GM13977 (cell line): ENCODE data around the gene TFAP2A.

ENCODE experiments used
- DNase-seq: peaks from one replicate; pipeline ENCODE4 v3.0.0; 2012; ENCODE audit warnings: low spot score
- CTCF ChIP-seq: IDR thresholded peaks from 2 replicates; pipeline ENCODE4 v1.5.1; 2012; ENCODE audit warnings: mild to moderate bottlenecking, control low read depth; ENCODE audit not compliant: insufficient read depth; ENCODE audit errors: extremely low read depth, missing control alignments
- in situ Hi-C: fragments of 300-500 bp; cut with MboI; formaldehyde crosslinking; loops from one replicate; pipeline ENCODE4 v1.12.0; 2022; ENCODE audit warnings: low sequenced_read_pairs, low pct_unique_long_range_greater_than_20kb, mixed read lengths, inconsistent platforms; ENCODE audit not compliant: unreplicated experiment

The TFAP2A gene

GRCh38 chr6:10403385-10404106 is 11.3 kb downstream of the TFAP2A start:
- DNase-seq, result no peak
- in situ Hi-C loops, result loop anchor here (25.0 kb wide), 1 partner anchor 866 kb away; no protein-coding TSS in a partner anchor
- no peak for TF ChIP-seq CTCF

GRCh38 chr6:10402648-10403311 is 12.1 kb downstream of the TFAP2A start:
- no peak for TF ChIP-seq CTCF
- DNase-seq, result no peak
- in situ Hi-C loops, result loop anchor here (25.0 kb wide), 1 partner anchor 865 kb away; no protein-coding TSS in a partner anchor

- in situ Hi-C loops, result loop anchor here (25.0 kb wide), 1 partner anchor 864 kb away; no protein-coding TSS in a partner anchor
- DNase-seq, result no peak
These were observed 13.1 kb downstream of the TFAP2A start for GRCh38 chr6:10401632-10402223.

GRCh38 chr6:10401004-10401536 is 13.8 kb downstream of the TFAP2A start:
- in situ Hi-C loops, result loop anchor here (25.0 kb wide), 1 partner anchor 864 kb away; no protein-coding TSS in a partner anchor
- DNase-seq, result no peak
- no peak for TF ChIP-seq CTCF

More at GRCh38 chr6:10401632-10402223, 13.1 kb downstream of the TFAP2A start:
- no peak for TF ChIP-seq CTCF

- in situ Hi-C loops, result loop anchor here (25.0 kb wide), 1 partner anchor 863 kb away; no protein-coding TSS in a partner anchor
- TF ChIP-seq CTCF, result no peak
- DNase-seq, result no peak
These were observed 14.5 kb downstream of the TFAP2A start for GRCh38 chr6:10400330-10400729.

- DNase-seq, result no peak
- in situ Hi-C loops, result no loop called here
- TF ChIP-seq CTCF, result no peak
These were observed 15.4 kb downstream of the TFAP2A start for GRCh38 chr6:10399451-10399850.
